ENCODE data around the gene SORCS1. TPM values are rescaled to one million over a fixed set of nuclear protein-coding genes. Genes with fewer than 3 reads are reported as not detected.

The SORCS1 gene
- total RNA-seq, 2 donors from 2014 or later, result not detected

DNA sequence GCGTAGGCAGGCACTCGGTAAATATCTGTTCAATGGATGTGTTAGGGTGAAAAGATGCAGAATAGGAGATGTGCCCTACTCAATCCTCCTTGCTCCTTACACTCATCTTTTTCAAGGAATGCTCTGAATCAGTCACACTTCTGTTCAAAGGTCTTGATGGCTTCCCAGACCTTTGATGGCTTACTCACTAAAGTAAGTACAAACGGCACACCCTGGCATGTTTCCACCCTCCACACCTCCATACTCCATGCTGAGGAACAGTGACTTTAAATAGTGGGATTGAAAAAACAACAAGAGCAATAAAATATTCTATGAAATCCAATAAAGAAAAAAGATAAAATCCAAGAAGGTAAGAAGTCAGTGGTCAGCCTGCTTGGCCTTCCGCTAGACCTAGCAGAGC lies 569.2 kb downstream of the SORCS1 start:
- H3K4me3 Mint-ChIP-seq, result no peak overlapping the region
- H3K9me3 Mint-ChIP-seq, result peaks cover 2 to 3% of the 10 kb centered on the region in 2 donors
- DNase-seq (no peak), ATAC-seq (replicated peaks in 1 of 2) (no peak)
- H3K36me3 Mint-ChIP-seq (ENCODE audit: insufficient read depth in 2 of 2), result no peaks in the 10 kb centered on the region
- H3K4me1 Mint-ChIP-seq (ENCODE audit: low read depth), result no peaks in the 10 kb centered on the region
- H3K27me3 Mint-ChIP-seq (ENCODE audit: low read depth), result no peaks in the 10 kb centered on the region
- H3K27ac Mint-ChIP-seq, result no peak overlapping the region

DNA sequence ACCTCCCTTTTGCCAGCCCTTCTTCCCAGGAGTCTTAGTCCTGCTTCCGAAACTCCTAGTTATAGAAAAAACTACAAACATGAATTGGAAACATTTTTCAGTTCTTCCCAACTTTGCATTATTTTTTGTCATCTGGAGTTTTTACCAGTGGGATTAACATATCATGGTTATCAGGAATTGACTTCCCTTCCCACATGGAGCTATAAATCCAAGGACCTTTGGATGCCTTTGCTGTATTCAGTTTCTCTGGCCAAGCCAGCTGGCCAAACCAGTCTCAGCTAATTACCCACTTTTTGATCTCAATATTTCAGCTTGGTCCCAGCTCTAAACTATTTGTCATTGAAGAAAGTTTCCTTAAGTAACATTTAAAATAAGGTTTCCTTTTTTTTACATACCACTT lies 570.6 kb downstream of the SORCS1 start:
- Mint-ChIP-seq H3K27ac (no peak overlapping the region), H3K27me3 (ENCODE audit: low read depth) (no peaks in the 10 kb centered on the region), H3K36me3 (ENCODE audit: insufficient read depth in 2 of 2) (no peaks in the 10 kb centered on the region), H3K4me3 (no peak overlapping the region), H3K4me1 (ENCODE audit: low read depth) (no peaks in the 10 kb centered on the region), H3K9me3 (peaks cover 2 to 3% of the 10 kb centered on the region in 2 donors)
- ATAC-seq (replicated peaks in 1 of 2) (no peak), DNase-seq (no peak)

DNA sequence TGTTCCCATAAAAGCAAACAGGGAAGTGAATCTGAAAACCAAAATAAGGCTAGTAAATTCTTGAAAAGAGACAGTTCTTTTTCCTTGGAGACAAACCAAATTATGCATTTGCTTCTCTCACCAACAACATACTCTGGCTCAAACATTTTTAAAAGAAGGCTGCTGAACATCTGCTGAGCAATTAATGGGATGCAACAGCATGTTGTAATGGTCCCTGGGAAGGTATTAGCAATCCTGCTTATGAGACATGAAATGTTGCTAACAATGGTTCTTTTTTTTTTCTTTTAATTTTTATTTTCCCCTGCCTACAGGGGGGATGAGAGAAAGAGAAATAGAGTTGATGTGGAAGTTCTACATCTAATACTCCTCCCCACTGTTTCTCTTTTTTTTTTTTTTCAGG lies 572.1 kb downstream of the SORCS1 start:
- no peak overlapping the region for H3K4me3 Mint-ChIP-seq
- peaks cover 2 to 3% of the 10 kb centered on the region in 2 donors for H3K9me3 Mint-ChIP-seq
- H3K27me3 Mint-ChIP-seq (ENCODE audit: low read depth), result no peaks in the 10 kb centered on the region
- ATAC-seq (replicated peaks in 1 of 2), result no peak
- no peaks in the 10 kb centered on the region for H3K36me3 Mint-ChIP-seq (ENCODE audit: insufficient read depth in 2 of 2)
- H3K27ac Mint-ChIP-seq, result no peak overlapping the region
- H3K4me1 Mint-ChIP-seq (ENCODE audit: low read depth), result no peaks in the 10 kb centered on the region
- DNase-seq, result no peak

DNA sequence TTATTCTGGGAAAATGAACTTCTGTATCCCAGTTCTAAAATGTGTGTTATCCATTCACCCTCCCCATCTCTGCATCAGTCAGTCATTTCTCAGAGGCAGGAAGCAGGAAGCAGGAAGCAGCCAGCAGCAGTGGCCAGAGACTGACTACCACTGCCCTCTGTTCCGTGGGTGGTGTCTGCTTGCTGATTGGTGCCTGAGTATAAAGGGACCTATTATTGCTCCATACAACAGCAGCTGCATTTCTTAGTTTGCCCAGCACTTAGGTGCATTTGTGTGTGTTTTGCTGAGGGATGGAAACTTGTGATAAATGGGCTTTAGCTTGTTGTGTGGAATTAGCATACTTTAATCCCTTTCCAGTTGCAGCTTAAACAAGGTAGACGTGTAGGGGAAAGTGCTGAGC lies 582.2 kb downstream of the SORCS1 start:
- Mint-ChIP-seq H3K4me1 (ENCODE audit: low read depth) (no peaks in the 10 kb centered on the region), H3K4me3 (no peak overlapping the region), H3K27me3 (ENCODE audit: low read depth) (no peaks in the 10 kb centered on the region), H3K27ac (no peak overlapping the region), H3K9me3 (peaks cover 3 to 4% of the 10 kb centered on the region in 2 donors), H3K36me3 (ENCODE audit: insufficient read depth in 2 of 2) (peaks cover 0 to 2% of the 10 kb centered on the region in 2 donors)
- DNase-seq, result no peak
- ATAC-seq (replicated peaks in 1 of 2), result no peak

DNA sequence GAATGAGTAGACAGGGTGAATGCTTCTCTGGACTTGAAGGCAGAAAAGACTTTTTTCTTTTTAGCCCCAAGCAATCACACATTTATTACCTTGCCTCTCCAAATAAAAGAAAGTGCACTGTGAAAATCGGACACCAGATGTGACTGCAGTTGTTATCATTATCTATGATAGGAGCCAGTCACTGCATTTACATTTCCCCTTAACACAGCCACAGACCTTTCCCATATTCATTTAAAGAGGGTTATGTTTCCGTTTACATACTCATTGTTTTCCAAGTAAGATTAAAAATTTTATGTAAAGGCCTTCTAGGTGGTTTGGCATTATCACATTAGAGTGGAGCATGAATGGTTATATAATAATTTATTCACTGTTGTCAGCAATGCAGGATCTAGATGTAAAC lies 586.8 kb downstream of the SORCS1 start:
- DNase-seq, result no peak
- H3K27me3 Mint-ChIP-seq (ENCODE audit: low read depth), result no peaks in the 10 kb centered on the region
- H3K9me3 Mint-ChIP-seq, result peaks cover 0 to 2% of the 10 kb centered on the region in 2 donors
- ATAC-seq (replicated peaks in 1 of 2), result no peak
- H3K4me3 Mint-ChIP-seq, result no peak overlapping the region
- no peaks in the 10 kb centered on the region for H3K4me1 Mint-ChIP-seq (ENCODE audit: low read depth)
- no peak overlapping the region for H3K27ac Mint-ChIP-seq
- H3K36me3 Mint-ChIP-seq (ENCODE audit: insufficient read depth in 2 of 2), result no peaks in the 10 kb centered on the region

DNA sequence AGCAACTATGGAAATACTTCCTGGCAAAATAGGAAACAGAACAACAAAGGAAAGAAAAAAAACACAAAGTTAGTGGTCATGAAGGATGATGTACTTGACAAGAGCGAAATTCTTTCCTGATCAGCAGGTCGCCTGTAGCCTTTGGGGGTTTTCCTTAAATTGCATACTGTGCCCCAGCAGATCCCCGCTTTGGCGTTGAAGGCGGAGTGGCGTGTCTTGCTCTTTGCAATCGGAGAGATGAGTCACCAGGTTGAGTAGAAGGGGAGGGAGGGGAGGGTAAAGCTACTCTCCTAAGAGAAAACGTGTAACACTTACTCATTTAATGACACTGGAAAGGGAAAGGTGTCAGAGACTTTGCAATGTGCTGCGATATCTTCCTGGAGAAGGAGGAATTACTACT lies 587.2 kb downstream of the SORCS1 start:
- DNase-seq (no peak), ATAC-seq (replicated peaks in 1 of 2) (no peak)
- H3K4me1 Mint-ChIP-seq (ENCODE audit: low read depth), result no peaks in the 10 kb centered on the region
- no peak overlapping the region for H3K27ac Mint-ChIP-seq
- no peak overlapping the region for H3K4me3 Mint-ChIP-seq
- peaks cover 0 to 2% of the 10 kb centered on the region in 2 donors for H3K9me3 Mint-ChIP-seq
- no peaks in the 10 kb centered on the region for H3K27me3 Mint-ChIP-seq (ENCODE audit: low read depth)
- H3K36me3 Mint-ChIP-seq (ENCODE audit: insufficient read depth in 2 of 2), result no peaks in the 10 kb centered on the region

DNA sequence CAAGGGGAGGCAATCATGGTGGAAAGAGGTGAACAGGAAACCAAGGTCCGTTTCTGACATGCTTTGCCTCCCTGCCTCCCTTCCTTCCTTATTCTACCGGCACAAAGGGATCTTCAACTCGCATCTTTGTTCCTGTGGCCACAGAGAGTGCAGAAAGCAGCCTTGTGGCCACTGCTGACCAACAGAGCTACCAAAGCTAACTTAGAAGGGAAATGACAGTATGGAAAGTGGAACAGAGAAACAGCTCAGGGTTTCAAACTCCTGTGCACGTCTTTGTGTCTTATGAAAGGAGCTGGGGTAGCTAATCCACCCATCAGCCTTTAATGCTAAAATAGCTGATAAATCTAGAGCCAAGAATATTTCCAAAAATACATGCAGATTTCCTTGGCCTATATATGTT lies 588.0 kb downstream of the SORCS1 start:
- Mint-ChIP-seq H3K36me3 (ENCODE audit: insufficient read depth in 2 of 2) (no peaks in the 10 kb centered on the region), H3K9me3 (peaks cover 0 to 2% of the 10 kb centered on the region in 2 donors)
- no peak for ATAC-seq (replicated peaks in 1 of 2)

DNA sequence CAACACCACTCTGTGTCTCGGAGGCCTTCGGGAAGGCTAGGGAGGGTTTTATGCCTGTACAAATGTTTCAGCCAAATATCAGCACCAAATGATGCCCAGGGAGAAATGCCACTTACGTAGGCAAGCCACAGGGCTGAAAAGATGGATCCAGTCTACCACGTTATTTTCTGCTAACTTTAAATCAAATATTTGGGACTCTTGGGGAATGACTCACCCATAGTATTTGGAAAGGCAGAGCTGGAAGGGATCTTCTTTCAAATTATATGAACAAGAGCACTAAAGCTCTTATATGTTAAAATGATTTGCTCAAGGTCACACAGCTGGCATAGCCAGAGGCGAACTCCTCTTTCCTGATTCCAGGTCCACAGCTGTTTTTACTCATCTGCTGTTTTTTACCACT lies 591.4 kb downstream of the SORCS1 start:
- no peaks in the 10 kb centered on the region for H3K27me3 Mint-ChIP-seq (ENCODE audit: low read depth)
- DNase-seq (no peak), ATAC-seq (replicated peaks in 1 of 2) (no peak)
- H3K4me1 Mint-ChIP-seq (ENCODE audit: low read depth), result no peaks in the 10 kb centered on the region
- H3K9me3 Mint-ChIP-seq, result peaks cover 0 to 2% of the 10 kb centered on the region in 2 donors
- H3K4me3 Mint-ChIP-seq, result no peak overlapping the region
- no peak overlapping the region for H3K27ac Mint-ChIP-seq
- no peaks in the 10 kb centered on the region for H3K36me3 Mint-ChIP-seq (ENCODE audit: insufficient read depth in 2 of 2)

More for the DNA sequence above, 588.0 kb downstream of the SORCS1 start:
- Mint-ChIP-seq H3K4me3 (no peak overlapping the region), H3K27me3 (ENCODE audit: low read depth) (no peaks in the 10 kb centered on the region), H3K27ac (no peak overlapping the region), H3K4me1 (ENCODE audit: low read depth) (no peaks in the 10 kb centered on the region)
- DNase-seq, result no peak

DNA sequence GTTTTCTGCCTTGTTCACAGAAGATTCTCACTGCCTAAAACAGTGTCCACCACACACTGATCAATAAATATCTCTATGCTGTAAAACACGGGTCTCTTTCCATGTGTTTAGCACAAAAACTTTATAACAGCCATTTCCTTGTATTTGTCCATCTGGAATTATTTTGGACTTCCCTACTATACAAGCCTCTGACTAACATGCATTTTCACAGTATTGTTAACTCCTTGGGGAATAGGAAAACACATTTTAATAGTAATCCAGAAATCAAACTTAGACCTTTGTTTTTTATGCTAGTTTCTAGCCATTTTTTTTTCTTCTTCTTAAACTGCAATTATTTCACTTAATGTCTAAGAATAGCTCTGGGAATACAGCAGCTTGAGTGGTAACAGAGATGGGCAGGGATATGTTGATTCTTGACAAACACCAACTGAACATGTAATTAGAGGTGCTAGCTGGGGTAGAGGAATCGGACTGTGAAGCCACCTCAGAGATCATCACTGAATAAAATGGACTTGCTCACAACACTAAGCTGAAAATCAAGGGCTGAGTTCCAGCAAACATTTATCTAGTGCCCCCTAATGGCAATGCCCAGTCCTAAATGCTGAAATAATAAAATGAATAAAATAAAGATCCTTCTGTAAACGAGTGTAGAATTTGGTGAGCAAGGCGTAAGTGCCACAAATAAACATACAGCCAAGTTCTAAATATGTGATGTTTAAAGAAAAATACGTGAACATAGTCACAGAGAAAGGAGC lies 593.1 kb downstream of the SORCS1 start:
- H3K4me1 Mint-ChIP-seq (ENCODE audit: low read depth), result no peaks in the 10 kb centered on the region
- H3K27ac Mint-ChIP-seq, result no peak overlapping the region
- peaks cover 0 to 5% of the 10 kb centered on the region in 2 donors for H3K9me3 Mint-ChIP-seq

DNA sequence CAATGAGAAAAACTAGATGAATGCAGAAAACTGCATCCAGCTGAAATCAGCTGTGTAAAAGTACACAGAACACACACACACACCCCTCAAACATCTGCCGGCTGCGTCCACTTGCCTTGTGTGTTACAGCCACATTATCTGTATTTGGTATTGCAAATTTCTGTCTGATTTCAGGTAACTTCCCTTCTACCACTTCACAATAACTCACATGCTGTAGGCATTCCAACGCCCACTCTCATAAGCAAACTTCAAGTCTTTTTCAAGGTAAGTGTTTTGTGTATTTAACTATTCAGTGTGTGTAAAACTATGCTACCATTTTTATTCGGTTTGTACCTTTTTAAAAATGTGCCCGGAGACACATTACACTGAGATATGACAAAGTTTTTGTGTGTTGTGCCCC lies 594.2 kb downstream of the SORCS1 start:
- no peak for DNase-seq
- peaks cover 0 to 3% of the 10 kb centered on the region in 2 donors for H3K9me3 Mint-ChIP-seq
- no peaks in the 10 kb centered on the region for H3K36me3 Mint-ChIP-seq (ENCODE audit: insufficient read depth in 2 of 2)
- H3K4me1 Mint-ChIP-seq (ENCODE audit: low read depth), result no peaks in the 10 kb centered on the region
- H3K27ac Mint-ChIP-seq, result no peak overlapping the region
- no peak for ATAC-seq (replicated peaks in 1 of 2)
- no peaks in the 10 kb centered on the region for H3K27me3 Mint-ChIP-seq (ENCODE audit: low read depth)
- no peak overlapping the region for H3K4me3 Mint-ChIP-seq

More for the DNA sequence above, 593.1 kb downstream of the SORCS1 start:
- ATAC-seq (replicated peaks in 1 of 2), result no peak
- DNase-seq, result no peak
- no peaks in the 10 kb centered on the region for H3K36me3 Mint-ChIP-seq (ENCODE audit: insufficient read depth in 2 of 2)
- no peak overlapping the region for H3K4me3 Mint-ChIP-seq
- no peaks in the 10 kb centered on the region for H3K27me3 Mint-ChIP-seq (ENCODE audit: low read depth)

DNA sequence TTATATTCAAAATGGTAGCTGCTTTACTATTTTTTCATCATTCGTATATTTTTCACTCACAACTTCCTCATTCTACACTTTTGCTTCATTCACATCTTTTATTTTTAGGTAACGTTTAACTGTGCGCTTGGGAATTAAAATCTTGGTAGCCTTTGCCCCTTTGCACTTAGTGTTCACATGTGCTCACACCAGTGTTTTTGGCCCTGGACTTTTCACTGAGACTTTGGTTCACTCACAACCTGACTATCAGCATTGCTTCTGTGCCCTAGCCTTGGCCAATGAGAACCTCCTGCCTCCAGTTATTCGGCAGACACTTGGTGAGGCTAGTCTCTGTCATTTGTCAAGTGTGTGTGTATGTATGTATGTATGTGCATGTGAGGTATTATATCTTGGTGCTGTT lies 596.9 kb downstream of the SORCS1 start:
- ATAC-seq (replicated peaks in 1 of 2) (no peak), DNase-seq (no peak)
- peaks cover 0 to 5% of the 10 kb centered on the region in 2 donors for H3K9me3 Mint-ChIP-seq
- H3K4me3 Mint-ChIP-seq, result no peak overlapping the region
- no peaks in the 10 kb centered on the region for H3K27me3 Mint-ChIP-seq (ENCODE audit: low read depth)
- H3K36me3 Mint-ChIP-seq (ENCODE audit: insufficient read depth in 2 of 2), result no peaks in the 10 kb centered on the region
- no peak overlapping the region for H3K27ac Mint-ChIP-seq
- H3K4me1 Mint-ChIP-seq (ENCODE audit: low read depth), result no peaks in the 10 kb centered on the region

DNA sequence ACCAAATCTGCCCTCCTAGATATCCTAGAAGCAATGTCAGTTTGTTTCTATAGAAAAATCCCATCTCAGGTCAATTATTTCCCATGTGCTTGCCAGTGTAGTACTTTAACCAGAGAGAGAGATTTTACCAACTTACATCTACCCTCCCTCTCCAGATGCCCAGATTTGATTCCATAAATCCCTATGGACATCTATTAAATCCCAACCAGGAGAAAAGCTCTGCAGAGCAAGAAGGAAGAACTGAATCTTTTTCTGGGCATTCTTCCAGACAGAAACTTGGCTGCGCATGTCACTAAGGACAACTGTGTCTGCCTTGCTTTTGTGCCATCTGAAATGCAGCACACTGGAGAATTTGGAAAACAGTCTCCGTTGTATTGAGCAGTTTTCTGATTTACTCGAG lies 597.6 kb downstream of the SORCS1 start:
- no peak overlapping the region for H3K4me3 Mint-ChIP-seq
- H3K27ac Mint-ChIP-seq, result no peak overlapping the region
- H3K36me3 Mint-ChIP-seq (ENCODE audit: insufficient read depth in 2 of 2), result no peaks in the 10 kb centered on the region
- no peaks in the 10 kb centered on the region for H3K27me3 Mint-ChIP-seq (ENCODE audit: low read depth)
- no peak for ATAC-seq (replicated peaks in 1 of 2)
- peaks cover 0 to 6% of the 10 kb centered on the region in 2 donors for H3K9me3 Mint-ChIP-seq
- no peaks in the 10 kb centered on the region for H3K4me1 Mint-ChIP-seq (ENCODE audit: low read depth)
- no peak for DNase-seq

DNA sequence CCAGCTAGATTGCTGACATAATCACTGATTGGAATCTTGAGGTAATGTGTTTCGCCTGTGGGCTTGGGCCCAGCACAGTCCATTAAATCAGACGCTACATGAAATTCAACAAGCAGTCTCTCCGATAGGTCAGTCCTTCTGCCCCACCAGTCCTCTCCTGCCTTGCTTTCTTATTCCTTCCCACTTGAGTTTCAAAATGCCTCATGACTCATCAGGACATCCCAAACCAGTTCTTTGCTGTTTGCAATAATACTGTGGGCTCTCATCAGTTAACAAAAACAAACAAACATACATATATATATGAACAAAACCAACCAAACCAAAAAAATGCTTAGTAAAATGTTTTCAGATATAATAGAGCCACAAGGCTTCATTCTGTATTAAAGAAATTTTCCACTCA lies 599.0 kb downstream of the SORCS1 start:
- Mint-ChIP-seq H3K4me1 (ENCODE audit: low read depth) (no peaks in the 10 kb centered on the region), H3K27me3 (ENCODE audit: low read depth) (no peaks in the 10 kb centered on the region), H3K36me3 (ENCODE audit: insufficient read depth in 2 of 2) (no peaks in the 10 kb centered on the region), H3K27ac (no peak overlapping the region), H3K4me3 (no peak overlapping the region), H3K9me3 (peaks cover 0 to 6% of the 10 kb centered on the region in 2 donors)
- no peak for ATAC-seq (replicated peaks in 1 of 2)
- DNase-seq, result no peak

DNA sequence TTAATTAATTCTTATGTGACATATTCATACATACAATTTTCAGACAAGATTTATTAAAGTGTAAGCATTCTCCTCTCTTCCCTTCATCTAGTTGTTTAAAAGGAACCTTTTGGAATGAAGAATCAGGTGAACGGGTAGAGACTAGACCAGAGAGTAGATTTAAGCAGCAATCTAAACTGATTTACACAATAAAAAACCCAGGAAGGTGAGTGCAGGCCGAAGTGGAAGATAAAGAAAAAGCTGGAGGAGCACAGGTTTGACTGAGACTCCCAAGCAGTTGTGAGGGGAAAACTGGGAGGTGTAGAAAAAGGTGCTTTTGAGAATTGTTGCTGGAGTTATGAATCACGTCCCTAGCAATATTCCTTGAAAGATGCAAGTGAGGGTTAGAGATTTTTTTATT lies 601.1 kb downstream of the SORCS1 start:
- H3K27me3 Mint-ChIP-seq (ENCODE audit: low read depth), result no peaks in the 10 kb centered on the region
- no peak overlapping the region for H3K27ac Mint-ChIP-seq
- H3K4me3 Mint-ChIP-seq, result no peak overlapping the region
- no peaks in the 10 kb centered on the region for H3K36me3 Mint-ChIP-seq (ENCODE audit: insufficient read depth in 2 of 2)
- no peak for DNase-seq
- no peak for ATAC-seq (replicated peaks in 1 of 2)
- peaks cover 0 to 8% of the 10 kb centered on the region in 2 donors for H3K9me3 Mint-ChIP-seq
- H3K4me1 Mint-ChIP-seq (ENCODE audit: low read depth), result no peaks in the 10 kb centered on the region
